ENCODE data around the gene AVPR1B.

The AVPR1B gene, protein sequence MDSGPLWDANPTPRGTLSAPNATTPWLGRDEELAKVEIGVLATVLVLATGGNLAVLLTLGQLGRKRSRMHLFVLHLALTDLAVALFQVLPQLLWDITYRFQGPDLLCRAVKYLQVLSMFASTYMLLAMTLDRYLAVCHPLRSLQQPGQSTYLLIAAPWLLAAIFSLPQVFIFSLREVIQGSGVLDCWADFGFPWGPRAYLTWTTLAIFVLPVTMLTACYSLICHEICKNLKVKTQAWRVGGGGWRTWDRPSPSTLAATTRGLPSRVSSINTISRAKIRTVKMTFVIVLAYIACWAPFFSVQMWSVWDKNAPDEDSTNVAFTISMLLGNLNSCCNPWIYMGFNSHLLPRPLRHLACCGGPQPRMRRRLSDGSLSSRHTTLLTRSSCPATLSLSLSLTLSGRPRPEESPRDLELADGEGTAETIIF

DNA sequence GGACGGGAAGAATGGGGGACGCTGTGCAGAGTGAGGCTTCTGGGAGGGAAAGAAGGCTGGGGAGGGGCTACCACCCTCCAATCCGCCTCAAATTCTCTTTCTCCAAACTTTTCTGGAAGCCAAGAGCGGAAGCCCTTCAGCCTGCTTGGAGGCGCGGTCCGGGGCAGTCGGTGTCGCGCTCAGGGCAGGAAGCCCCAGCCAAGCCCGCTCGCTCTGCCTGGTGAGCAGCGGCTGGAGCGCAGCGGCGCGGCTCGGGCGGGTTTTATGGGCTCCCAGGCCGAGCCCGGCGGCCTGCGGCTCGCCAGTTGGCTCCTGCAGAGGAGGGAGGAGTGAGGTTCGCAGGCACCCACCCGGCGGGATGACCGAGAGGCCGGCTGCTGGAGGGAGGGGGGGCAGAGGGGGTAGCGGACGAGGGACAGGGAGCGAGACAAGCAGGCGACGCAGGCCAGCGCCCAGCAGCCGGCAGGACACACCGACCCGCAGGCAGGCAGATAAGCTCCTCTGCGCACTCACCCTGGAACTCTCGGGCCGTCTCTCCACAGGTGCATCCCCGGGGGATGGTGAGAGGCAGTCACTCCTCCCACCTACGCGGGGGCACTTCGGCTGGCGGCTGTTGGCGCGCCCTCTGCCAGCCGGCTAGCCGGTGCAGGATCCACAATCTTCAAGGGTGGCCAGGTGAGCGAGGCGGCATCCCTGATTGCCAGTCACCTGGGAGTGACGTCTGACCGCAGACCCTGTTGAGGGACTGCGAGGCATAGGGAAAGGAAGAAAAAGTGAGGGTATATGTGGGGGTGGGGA, at the start of gene AVPR1B:
AVPR1B (minus strand) TSS at position 238 of the 798 bp plus-strand sequence. CDS start 498 bp downstream, outside the sequence.
- peak; percentile 70 for DNase-seq (ENCODE audit: low spot score)

DNA sequence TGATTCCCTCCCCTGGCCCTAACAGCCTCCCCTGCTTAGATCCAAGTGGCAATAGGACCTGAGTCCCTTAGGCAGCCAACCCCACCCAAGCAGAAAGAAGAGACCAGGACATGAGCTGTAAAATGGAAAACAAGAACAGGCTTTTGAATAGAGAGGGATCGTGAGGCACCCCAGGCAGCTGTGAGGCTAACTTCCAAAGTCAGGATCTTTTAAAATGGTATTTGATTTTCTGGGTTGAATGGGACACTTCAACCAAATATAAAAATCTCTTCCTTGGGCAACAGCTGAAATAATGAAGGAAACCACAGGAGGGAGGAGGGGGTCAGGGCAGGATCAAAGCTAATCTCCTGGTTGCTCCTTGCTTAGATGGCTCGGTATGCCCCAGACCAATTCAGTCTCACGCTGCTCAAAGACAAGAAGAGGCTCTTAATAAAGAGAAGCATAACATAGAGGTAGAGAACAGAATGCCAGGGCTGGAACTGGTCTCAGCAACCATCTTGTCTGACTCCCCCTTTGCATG, 28.6 kb upstream of the AVPR1B start:
- DNase-seq (ENCODE audit: low spot score): no peak

DNA sequence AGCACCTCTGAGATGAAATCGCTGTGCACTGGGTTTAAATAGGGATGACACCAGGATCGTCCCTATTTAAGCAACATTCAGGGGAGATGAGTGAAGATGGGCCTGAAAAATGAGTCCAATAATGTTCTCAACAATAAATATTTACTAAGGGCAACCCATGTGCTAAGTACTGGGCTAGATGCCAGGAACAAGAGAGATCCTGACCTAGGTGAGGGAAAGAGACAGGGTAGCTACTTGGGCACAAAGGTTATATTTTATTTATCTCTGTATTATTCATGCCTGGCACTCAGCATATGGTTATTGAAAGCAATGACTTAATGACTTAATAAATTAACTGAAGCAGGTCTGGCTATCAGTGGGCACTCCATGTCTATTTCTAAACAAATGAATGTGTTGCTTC, 27.4 kb upstream of the AVPR1B start:
- no peak for DNase-seq (ENCODE audit: low spot score)

DNA sequence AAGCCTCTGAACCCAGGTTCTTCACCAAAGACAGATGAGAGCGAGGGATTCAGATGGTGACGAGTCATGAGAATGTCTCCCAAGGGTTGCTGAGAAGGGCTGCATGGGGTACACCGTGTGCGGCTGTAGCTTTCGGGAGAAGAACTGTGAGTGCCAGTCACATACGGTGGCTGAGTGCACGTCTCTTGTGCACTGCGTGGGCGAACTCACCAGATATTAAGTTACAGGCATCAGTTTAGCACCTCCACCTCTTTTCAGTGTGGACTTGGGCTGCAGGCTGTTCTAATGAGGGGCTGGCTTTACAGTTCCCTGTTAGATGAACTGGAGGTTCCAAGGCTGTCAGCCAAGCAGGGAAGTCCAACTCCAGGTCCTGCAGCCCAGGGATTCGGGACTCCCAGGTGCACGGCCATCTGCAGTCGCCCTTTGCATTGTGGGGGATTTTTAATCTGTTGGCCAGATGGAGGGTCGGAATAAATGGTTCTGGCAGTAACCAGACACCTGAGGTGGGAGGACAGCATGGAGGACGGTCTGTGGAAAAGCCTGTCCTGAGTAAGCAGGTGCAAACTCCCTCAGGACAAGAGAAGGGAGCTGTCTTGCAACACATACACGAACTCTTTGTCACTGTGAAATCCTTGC, 26.5 kb upstream of the AVPR1B start:
- no peak for DNase-seq (ENCODE audit: low spot score)

DNA sequence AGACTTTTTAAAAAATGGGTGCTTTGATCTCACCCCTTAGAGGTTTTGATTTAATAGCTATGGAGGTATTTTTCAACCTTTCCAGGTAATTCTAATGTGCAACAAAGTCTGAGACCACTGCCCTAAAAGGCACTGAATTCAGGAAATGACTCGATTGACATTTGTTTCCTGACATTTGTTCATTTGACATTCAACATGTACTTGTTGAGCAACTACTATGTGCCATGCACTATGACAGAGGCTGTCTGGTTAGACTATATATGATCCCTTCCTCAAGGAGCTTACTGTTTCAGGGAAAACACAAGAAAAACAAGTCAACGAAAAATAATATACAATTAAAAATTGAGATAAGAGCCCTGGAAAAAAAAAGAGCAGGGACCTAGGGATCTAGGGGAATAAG, 25.6 kb upstream of the AVPR1B start:
- no peak for DNase-seq (ENCODE audit: low spot score)

DNA sequence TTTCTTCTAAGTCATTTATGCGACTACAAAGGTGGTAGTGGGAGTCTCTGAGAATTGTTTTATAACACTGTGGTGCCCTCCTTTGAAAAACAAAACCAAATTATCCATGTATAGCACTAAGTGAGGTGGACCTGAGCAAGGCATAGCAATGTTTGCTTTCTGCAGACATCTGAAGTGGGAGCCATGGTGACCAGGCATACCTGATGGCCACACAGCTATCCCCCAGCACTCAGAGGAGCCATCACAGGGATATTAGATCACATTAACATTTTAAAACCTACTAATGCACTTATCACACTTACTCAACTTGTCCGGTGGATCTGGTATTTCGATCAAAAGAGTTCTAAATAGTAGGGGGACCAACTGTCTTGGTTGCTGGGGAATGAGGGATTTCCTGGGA, 24.8 kb upstream of the AVPR1B start:
- no peak for DNase-seq (ENCODE audit: low spot score)

DNA sequence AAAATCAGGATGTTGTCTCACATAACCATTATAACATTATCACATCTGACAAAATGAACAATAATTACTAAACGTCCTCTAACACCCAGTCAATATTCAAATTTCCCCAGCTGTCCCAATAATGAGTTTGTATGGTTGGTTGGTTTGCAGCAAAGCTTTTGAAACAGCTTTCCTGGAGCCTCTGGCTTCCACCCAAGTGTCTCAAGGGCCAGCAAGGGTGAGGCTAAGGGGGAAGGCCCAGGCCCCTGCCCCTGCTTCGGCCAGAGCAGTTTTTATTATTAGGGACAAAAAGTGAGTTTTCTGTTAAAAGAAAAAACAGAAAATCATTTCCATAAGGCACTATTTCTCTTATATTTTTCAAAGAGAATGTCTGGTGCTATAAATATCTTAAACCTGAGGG, 19.1 kb upstream of the AVPR1B start:
- no peak for DNase-seq (ENCODE audit: low spot score)

DNA sequence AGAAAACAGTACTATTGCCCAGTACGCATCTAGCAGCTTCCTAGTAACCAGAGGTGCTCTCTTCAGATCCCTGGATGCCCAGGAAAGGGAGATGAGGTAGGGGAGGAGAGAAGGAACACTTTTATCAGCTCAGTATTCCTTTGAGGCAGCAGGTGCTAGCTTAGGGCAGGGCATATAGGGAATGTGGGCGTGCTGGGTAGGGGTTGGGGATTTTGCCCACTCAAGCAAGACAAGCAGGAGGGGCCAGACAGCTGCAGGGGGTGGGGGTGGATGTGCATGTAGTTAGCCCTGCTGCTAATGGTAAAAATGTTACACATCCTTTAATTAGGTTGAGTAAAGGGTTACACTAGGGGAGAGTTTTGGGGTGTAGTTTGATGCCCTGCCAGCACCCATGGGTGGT, 18.1 kb upstream of the AVPR1B start:
- DNase-seq (ENCODE audit: low spot score): no peak

DNA sequence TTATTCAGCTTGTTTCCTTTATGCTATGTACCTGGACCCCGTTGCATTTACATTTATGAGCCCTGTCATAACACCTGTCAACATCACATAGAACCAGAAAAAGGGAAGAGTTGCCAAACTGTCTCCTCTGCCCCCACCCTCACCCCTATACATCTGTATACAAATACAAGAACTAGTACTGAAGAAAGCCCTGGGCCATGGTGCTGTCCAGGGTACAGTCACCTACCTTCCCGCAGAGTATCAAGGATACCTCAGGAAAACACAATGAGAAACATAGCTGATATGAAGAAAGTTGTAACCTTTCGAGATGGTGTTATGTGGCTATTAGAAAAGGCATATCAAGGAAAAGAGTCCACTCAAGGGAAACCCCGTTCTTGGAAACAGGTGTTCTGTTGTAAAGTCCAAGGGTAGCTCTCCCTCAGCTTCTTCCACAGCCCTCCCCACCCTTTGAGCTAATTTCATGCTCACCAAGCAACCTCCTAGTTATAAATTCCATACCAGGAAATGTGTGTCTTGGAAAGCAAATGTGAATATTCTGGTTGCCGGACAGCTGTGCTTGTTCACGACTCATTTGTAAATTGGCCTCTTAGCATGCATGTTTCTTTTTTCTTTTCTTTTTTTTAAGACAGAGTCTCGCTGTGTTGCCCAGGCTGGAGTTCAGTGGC, 16.7 kb upstream of the AVPR1B start:
- no peak for DNase-seq (ENCODE audit: low spot score)

DNA sequence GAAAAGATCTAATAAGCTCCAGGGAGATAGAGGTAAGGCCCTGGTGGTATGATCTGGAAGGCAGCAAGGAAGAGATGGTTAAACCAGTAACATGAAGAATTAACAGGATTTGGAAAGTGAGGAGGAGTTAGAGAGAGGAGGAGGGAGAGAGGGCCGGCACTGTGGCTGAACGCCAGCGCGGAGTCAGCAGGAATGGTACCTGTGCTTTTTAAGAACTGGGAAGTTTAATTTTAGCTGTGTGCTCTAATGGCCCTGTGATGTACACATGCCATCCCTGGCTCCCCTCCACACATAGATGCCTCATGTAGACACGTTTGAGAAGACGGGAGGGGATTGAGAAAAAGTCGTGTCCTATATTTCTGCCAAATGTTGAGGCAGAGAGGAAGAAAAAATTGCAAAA, 13.8 kb upstream of the AVPR1B start:
- no peak for DNase-seq (ENCODE audit: low spot score)

DNA sequence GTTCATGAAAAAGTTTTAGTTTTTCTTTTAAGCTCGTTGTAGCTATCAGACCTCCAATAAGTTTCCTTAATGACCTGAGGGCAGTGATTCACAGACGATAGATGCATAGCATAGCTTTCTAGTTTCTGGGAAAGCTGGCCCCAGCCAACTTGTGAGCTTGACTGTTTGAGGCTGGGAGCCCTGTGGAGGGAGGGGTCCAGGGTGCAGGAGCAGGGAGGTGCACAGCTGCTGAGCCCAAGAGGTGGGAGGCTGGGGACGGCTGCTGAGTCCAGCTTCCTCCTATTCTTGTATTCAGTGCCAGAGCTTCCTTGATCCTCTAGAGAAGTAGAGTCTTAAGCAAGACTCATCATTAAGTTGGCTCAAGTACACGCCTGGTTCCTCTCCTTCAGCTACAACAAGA, 11.0 kb upstream of the AVPR1B start:
- no peak for DNase-seq (ENCODE audit: low spot score)

DNA sequence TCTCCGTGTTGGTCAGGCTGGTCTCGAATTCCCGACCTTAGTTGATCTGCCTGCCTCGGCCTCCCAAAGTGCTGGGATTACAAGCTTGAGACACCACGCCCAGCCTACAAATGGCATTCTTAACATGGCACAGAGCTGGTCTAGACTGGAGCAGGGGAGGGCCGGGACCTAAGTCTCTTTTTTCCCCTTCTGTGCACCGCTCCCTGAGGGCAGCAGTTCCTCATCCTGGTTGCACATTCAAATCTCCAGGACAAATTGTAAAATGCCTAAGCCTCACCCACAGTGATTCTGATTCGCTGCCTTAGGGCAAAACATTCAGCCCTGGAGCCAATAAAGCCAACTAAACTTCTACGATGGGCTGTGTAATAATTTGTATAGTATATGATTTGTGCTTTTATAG, 10.1 kb upstream of the AVPR1B start:
- no peak for DNase-seq (ENCODE audit: low spot score)

DNA sequence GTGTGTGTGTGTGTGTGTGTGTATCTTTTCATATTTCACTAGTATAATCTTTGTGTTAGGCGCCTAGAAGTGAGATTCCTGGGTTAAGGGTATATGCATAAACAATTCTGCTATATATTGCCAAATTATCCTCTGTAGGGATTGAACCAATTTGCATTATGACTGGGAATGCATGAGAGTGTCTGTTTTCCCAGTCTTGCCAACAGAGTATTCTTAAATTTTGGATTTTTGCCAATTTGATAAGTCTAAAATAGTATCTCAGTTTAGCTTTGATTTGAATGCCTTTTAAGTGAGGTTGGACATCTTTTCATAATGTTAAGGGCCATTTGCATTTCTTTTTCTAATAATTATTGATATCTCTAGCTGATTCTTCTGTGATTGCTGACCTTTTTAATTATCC, 8.2 kb upstream of the AVPR1B start:
- no peak for DNase-seq (ENCODE audit: low spot score)

DNA sequence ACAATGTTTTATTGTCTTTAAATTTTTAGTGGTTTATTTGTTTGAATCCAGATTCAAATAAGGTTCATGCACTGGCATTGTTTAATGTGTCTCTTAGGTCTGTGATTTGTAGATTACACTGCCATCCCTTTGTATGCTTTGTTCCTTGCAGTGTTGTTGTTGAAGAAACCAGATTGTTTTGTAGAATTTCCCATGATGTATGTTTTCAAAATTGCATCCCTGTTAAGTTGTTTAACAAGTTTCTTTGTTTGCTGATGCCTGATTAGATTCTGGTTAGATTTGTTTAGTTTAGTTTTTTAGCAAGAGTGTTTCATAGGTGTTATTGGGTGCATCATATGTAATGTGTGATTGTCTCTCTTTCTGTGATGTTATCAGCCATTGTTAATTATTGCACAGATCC, 5.5 kb upstream of the AVPR1B start:
- no peak for DNase-seq (ENCODE audit: low spot score)

DNA sequence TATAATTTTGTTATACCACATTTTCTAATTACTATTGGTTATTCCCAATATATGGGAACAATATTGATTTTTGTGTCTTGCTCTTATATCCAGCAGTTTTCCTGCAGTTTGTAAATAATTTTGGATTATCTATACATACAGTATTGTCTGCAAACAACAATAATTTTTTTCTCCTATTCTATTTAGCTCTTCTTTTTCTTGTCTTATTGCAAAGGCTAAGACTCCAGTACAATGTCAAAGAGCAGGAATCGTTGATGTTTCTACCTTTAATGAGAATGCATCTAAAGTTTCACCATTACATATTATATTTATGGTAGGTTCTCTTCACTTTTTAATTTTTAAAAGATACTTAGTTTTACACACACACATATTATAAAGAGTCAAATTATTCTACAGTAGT, 4.1 kb upstream of the AVPR1B start:
- no peak for DNase-seq (ENCODE audit: low spot score)

DNA sequence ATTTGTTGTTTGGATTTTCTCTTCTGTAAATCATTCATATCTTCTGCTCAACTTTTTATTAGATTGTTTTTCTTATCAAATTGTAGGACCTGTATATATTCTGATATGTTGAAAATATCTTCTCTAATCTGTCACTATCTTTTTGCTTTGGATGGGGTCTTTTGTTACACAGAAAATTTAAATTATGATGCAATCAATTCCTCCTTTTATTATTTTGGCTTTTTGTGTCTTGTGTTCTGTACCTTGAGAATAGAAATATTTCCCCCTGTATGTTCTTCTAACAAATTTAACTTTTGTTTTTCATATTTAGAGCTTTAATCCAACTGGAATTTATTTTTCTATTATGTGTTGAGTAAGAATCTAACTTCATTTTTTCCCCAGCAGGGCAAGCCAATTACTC, 3.2 kb upstream of the AVPR1B start:
- no peak for DNase-seq (ENCODE audit: low spot score)

DNA sequence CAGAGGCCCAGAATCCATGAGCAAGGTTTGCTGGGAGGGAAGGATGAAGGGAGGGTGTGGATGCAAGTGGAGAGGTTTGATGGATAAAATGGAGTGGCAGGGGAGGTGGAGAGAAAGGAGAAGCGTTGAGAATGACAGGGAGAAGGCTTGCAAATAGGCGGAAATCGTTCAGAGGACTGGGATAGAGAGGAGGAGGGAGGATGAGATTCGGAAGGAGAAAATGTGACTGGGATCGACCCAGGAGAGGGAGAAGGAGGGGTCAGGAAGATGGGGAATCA, 376 bp downstream of the AVPR1B start:
- DNase-seq (ENCODE audit: low spot score): no peak

DNA sequence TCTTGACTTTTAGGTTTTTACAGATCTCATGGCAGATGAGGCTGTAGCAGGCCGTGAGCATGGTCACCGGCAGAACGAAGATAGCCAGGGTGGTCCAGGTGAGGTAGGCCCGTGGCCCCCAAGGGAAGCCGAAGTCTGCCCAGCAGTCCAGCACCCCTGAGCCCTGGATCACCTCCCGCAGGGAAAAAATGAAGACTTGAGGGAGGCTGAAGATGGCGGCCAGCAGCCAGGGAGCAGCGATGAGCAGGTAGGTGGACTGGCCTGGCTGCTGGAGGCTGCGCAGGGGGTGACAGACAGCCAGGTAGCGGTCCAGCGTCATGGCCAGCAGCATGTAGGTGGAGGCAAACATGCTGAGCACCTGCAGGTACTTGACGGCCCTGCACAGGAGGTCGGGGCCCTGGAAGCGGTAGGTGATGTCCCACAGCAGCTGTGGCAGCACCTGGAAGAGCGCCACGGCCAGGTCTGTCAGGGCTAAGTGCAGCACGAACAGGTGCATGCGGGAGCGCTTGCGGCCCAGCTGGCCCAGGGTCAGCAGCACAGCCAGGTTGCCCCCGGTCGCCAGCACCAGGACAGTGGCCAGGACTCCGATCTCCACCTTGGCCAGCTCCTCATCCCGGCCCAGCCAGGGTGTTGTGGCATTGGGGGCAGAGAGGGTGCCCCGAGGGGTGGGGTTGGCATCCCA, 856 bp downstream of the AVPR1B start:
- DNase-seq (ENCODE audit: low spot score): no peak

DNA sequence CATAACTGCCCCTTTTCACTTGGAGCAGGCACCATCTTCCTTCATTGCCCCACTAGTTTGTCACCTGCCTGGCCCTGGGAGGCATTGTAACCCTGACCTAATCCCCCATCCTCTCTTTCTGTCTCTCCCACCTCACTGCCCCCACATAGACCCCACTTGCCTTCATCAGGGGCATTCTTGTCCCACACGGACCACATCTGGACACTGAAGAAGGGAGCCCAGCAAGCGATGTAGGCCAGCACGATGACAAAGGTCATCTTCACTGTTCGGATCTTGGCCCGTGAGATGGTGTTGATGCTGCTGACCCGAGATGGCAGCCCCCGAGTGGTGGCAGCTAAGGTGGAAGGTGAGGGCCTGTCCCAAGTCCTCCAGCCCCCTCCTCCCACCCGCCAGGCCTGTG, 1.4 kb downstream of the AVPR1B start:
- no peak for DNase-seq (ENCODE audit: low spot score)

DNA sequence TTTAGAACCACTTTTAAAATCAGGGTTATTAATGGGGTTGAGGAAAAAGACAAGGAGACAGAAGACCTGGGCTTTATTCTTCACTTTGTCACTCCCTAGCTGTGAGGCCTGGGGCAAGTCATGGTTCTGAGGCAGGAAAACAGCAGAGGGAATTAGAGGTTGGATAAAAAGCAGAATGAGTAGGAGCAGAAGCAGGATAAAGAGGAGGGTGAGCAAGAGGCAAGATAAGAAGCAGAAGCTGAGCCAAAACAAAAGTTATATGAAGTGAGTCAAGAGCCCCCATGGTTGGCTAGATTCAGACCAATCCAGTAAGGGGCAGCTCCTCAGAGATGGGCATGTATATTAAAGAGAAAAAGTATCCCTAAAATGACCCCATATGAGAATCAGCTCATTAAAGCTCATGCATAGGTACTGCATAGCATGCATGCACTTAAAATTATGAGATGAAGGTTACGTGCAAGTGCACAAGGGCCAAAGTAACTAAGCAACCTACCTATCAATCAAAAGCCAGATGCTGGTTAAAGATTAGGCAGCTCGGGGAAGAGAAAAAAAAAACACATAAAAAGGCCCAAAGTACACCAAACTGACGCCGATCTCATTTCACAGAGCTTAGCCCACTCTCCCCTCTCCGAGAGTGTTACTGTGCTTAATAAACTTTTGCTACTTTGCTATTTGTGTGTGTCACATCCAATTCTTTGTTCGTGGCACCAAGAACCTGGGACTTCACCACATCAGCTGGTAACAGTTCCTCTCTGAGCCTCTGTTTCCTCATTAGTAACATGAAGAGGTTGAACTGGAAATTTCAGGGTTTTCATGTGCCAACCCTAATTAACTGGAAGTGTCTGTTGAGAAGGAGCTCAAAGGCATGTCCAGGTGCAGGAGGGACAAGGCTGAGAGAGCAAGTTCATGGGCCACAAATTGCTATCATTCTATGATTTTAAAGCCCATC, 2.2 kb downstream of the AVPR1B start:
- no peak for DNase-seq (ENCODE audit: low spot score)

All from iPS-NIHi11 (cell line).